HepG2 (cell line): ENCODE measurements around the gene NIP7. TPM values are rescaled to one million over a fixed set of nuclear protein-coding genes. Genes with fewer than 3 reads are reported as not detected.

Experiments
- ATAC-seq: fragments of 200-7000 bp; cut with Tn5 transposase; 3 replicates; pipeline ENCODE4 v1.9.1; 2020; ENCODE audit warnings: mild to moderate bottlenecking, moderate library complexity
- BruUV-seq: library from RNA; stranded (reverse); fragments of 400-500 nt; replicated peaks from 2 replicates; lab custom pipeline; 2021; lab: Mats Ljungman, UMichigan
- CTCF ChIA-PET: fragments of 300-600 bp; formaldehyde crosslinking; extraction: SDS; loops from one replicate; lab custom pipeline; 2021; ENCODE audit warnings: low total read pairs, inconsistent platforms, low intra/inter-chr PET ratio; lab: Yijun Ruan, JAX
- POLR2A ChIA-PET: fragments of 350-600 bp; sonication (Branson Sonifier 250); formaldehyde crosslinking; loops from one replicate; lab custom pipeline; 2020; ENCODE audit warnings: antibody characterized with exemption, inconsistent platforms; lab: Yijun Ruan, JAX
- DNase-seq: peaks from one replicate; pipeline ENCODE4 v3.0.0-alpha.2; 2015; ENCODE audit warnings: low spot score
- FAIRE-seq: peaks from 3 replicates; lab custom pipeline; 2011; peaks lifted over from hg19 to GRCh38; lab: Jason Lieb, UNC
- H2AFZ ChIP-seq: one replicate; pipeline ENCODE4 v1.6.1; 2011; ENCODE audit warnings: low read length, inconsistent platforms
- H3K27ac ChIP-seq: fragments of 300-600 bp; 3 replicates; pipeline ENCODE4 v1.8.0; 2011; ENCODE audit warnings: mixed run types, mild to moderate bottlenecking, mixed read lengths, low read length, inconsistent platforms; ENCODE audit not compliant: insufficient read depth; ENCODE audit errors: extremely low read length
- H3K27me3 ChIP-seq, 2 experiments: fragments of 200-600 bp in 1 of 2; 2 replicates in 1 of 2; 3 replicates in 1 of 2; pipeline versions ENCODE4 v1.6.0 to v1.8.0; 2011; ENCODE audit warnings: low read length in 2 of 2, mild to moderate bottlenecking in 2 of 2, moderate library complexity in 2 of 2, inconsistent platforms in 1 of 2; ENCODE audit not compliant: insufficient read depth in 2 of 2, control insufficient read depth in 1 of 2
- H3K36me3 ChIP-seq, 2 experiments: fragments of 200-600 bp in 1 of 2; replicated peaks in 1 of 2; 2 replicates in 1 of 2; 3 replicates in 1 of 2; pipeline versions ENCODE4 v1.5.1 to v1.8.0; 2011; ENCODE audit warnings: low read length in 2 of 2, inconsistent platforms in 1 of 2; ENCODE audit not compliant: insufficient read depth in 2 of 2, control insufficient read depth in 1 of 2
- H3K4me1 ChIP-seq: 2 replicates; pipeline ENCODE4 v1.5.1; 2012; ENCODE audit warnings: low read length, inconsistent platforms; ENCODE audit not compliant: insufficient read depth
- H3K4me2 ChIP-seq: 2 replicates; pipeline ENCODE4 v1.6.0; 2011; ENCODE audit warnings: low read depth, low read length, inconsistent platforms
- H3K4me3 ChIP-seq, 3 experiments: fragments of 200-600 bp in 1 of 3; sonication (generic), shearing (Covaris generic) in 1 of 3; replicated peaks in 1 of 3; 2 replicates each; pipeline ENCODE4 v1.5.1; 2011 to 2016; ENCODE audit warnings: low read length in 3 of 3, inconsistent platforms in 2 of 3, low read depth in 2 of 3, mild to moderate bottlenecking in 2 of 3, control low read depth in 1 of 3, mixed read lengths in 1 of 3; ENCODE audit not compliant: insufficient read depth in 1 of 3
- H3K79me2 ChIP-seq: one replicate; pipeline ENCODE4 v1.6.1; 2011; ENCODE audit warnings: low read length, inconsistent platforms; ENCODE audit not compliant: insufficient read depth
- H3K9ac ChIP-seq: 2 replicates; pipeline ENCODE4 v1.6.0; 2011; ENCODE audit warnings: mild to moderate bottlenecking, low read depth, low read length, inconsistent platforms; ENCODE audit not compliant: insufficient read depth
- H3K9me3 ChIP-seq: 2 replicates; pipeline ENCODE4 v1.5.1; 2012; ENCODE audit warnings: mild to moderate bottlenecking, low read length
- H4K20me1 ChIP-seq: 2 replicates; pipeline ENCODE4 v1.6.0; 2011; ENCODE audit warnings: inconsistent platforms, mild to moderate bottlenecking, low read length, moderate library complexity; ENCODE audit not compliant: insufficient read depth
- HNRNPL ChIP-seq: fragments of 200-400 bp; formaldehyde crosslinking; IDR thresholded peaks from 2 replicates; pipeline ENCODE4 v1.6.1; 2017; ENCODE audit warnings: mild to moderate bottlenecking, low read depth, low read length
- SNAPC2 ChIP-seq: sonication (generic); formaldehyde crosslinking; IDR thresholded peaks from 2 replicates; pipeline ENCODE4 v1.8.1; 2022; ENCODE audit warnings: mild to moderate bottlenecking, missing genetic modification reagents
- ZNF263 ChIP-seq: sonication (generic); formaldehyde crosslinking; IDR thresholded peaks from 2 replicates; pipeline ENCODE4 v1.4.0; 2020; ENCODE audit warnings: missing genetic modification reagents
- WGBS: methylation state at CpG from one replicate; pipeline ENCODE4 v1.1.6; 2017; ENCODE audit warnings: low lambda C conversion rate; 5-methylcytosine and 5-hydroxymethylcytosine counted together
- in situ Hi-C: cut with HindIII; loops from 2 replicates; pipeline ENCODE4 v1.10.0; 2017; ENCODE audit warnings: low pct_unique_long_range_greater_than_20kb; ENCODE audit not compliant: extremely low pct_ligation_motif_present
- intact Hi-C: fragments of 100-400 bp; cut with micrococcal nuclease; formaldehyde crosslinking; loops from one replicate; pipeline ENCODE4 v1.10.0; 2022; ENCODE audit not compliant: unreplicated experiment
- polyA plus RNA-seq, 8 experiments: library from polyadenylated mRNA; depleted of rRNA in 3 of 8; stranded (reverse) in 7 of 8; unstranded in 1 of 8; fragments of >200 nt; fragmentation: Illumina TruSeq in 4 of 8; extraction: Trizol in 4 of 8; gene quantifications; 2 replicates each; pipeline versions ENCODE4 v1.2.1 to v1.2.3, GENCODE V29; 2011 to 2016; ENCODE audit warnings: low read depth in 4 of 8, missing spikeins in 1 of 8, mixed read lengths in 1 of 8; ENCODE audit not compliant: insufficient read depth in 1 of 8
- total RNA-seq, 5 experiments: library from RNA; depleted of rRNA; stranded (reverse); fragments of >200 nt; fragmentation: Illumina TruSeq; extraction: Trizol; gene quantifications; 2 replicates each; pipeline ENCODE4 v1.2.3, GENCODE V29; 2016; ENCODE audit warnings: low read depth in 1 of 5
- TF ChIP-seq, protein P1 (sequence below): sonication (generic); formaldehyde crosslinking; IDR thresholded peaks from 2 replicates; pipeline ENCODE4 v1.8.0; 2022; ENCODE audit warnings: missing genetic modification reagents, mild to moderate bottlenecking, borderline replicate concordance
- TF ChIP-seq, protein P2 (sequence below): sonication (generic); formaldehyde crosslinking; IDR thresholded peaks from 2 replicates; pipeline ENCODE4 v1.5.0; 2020; ENCODE audit warnings: mild to moderate bottlenecking, missing genetic modification reagents, moderate library complexity

Gene NIP7
- total and polyA plus RNA-seq, 2 of the 13 experiments (the other 11 are each of a cell fraction or from before 2014, with no cell fraction given), result 15.3 to 114 TPM

DNA sequence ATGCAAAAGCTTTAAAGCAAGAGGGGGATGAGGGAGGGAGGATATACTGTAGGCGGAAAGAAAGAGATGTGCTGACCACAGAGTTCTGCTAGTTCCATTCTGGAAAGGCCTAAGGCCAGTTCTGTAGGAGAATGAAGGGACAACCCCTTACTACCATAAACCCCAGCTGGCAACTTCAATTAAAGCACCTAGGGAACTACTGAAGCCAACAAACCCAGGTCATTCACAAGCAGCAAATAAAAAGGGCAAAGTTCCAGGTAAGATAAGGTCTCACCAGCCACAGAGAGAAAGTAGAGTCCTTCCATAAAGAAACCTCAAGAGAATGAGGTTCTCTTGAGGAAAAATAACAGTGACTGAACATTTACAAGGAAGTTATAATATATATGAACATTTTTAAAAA is 33.4 kb downstream of the NIP7 start:
- Histone ChIP-seq H2AFZ (no peak overlapping the region), H3K4me1 (peaks cover 38% of the 10 kb centered on the region), H3K27me3 (no peaks in the 10 kb centered on the region), H4K20me1 (no peaks in the 10 kb centered on the region), H3K9ac (no peak overlapping the region), H3K36me3 (peaks cover 14 to 44% of the 10 kb centered on the region in 2 experiments), H3K79me2 (no peaks in the 10 kb centered on the region), H3K4me2 (no peak overlapping the region), H3K9me3 (no peaks in the 10 kb centered on the region), H3K4me3 (no peak overlapping the region), H3K27ac (peak overlapping the region; percentile 5)
- ChIA-PET POLR2A (interaction anchor here (1.1 kb wide), 1 partner anchor 9 kb away, joined by 3 read pairs; no protein-coding TSS in a partner anchor), CTCF (no interaction called here)
- no TSS peak for BruUV-seq
- WGBS, result 97% methylated on average over 1 of the region's 1 CpG
- FAIRE-seq (no peak), DNase-seq (no peak), ATAC-seq (no peak; the same call in 2 of the 3 replicates)
- intact Hi-C loops, result no loop called here
- in situ Hi-C loops, result no loop called here
- TF ChIP-seq, protein P1, sequence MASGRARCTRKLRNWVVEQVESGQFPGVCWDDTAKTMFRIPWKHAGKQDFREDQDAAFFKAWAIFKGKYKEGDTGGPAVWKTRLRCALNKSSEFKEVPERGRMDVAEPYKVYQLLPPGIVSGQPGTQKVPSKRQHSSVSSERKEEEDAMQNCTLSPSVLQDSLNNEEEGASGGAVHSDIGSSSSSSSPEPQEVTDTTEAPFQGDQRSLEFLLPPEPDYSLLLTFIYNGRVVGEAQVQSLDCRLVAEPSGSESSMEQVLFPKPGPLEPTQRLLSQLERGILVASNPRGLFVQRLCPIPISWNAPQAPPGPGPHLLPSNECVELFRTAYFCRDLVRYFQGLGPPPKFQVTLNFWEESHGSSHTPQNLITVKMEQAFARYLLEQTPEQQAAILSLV (CRISPR knock-in tag), result no peak
- TF ChIP-seq ZNF263 (CRISPR knock-in tag) (no peak), HNRNPL (no peak), SNAPC2 (no peak)
- TF ChIP-seq, protein P2, sequence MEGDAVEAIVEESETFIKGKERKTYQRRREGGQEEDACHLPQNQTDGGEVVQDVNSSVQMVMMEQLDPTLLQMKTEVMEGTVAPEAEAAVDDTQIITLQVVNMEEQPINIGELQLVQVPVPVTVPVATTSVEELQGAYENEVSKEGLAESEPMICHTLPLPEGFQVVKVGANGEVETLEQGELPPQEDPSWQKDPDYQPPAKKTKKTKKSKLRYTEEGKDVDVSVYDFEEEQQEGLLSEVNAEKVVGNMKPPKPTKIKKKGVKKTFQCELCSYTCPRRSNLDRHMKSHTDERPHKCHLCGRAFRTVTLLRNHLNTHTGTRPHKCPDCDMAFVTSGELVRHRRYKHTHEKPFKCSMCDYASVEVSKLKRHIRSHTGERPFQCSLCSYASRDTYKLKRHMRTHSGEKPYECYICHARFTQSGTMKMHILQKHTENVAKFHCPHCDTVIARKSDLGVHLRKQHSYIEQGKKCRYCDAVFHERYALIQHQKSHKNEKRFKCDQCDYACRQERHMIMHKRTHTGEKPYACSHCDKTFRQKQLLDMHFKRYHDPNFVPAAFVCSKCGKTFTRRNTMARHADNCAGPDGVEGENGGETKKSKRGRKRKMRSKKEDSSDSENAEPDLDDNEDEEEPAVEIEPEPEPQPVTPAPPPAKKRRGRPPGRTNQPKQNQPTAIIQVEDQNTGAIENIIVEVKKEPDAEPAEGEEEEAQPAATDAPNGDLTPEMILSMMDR (CRISPR knock-in tag), result no peak
